ENCODE results near the gene FAM161A.

DNA sequence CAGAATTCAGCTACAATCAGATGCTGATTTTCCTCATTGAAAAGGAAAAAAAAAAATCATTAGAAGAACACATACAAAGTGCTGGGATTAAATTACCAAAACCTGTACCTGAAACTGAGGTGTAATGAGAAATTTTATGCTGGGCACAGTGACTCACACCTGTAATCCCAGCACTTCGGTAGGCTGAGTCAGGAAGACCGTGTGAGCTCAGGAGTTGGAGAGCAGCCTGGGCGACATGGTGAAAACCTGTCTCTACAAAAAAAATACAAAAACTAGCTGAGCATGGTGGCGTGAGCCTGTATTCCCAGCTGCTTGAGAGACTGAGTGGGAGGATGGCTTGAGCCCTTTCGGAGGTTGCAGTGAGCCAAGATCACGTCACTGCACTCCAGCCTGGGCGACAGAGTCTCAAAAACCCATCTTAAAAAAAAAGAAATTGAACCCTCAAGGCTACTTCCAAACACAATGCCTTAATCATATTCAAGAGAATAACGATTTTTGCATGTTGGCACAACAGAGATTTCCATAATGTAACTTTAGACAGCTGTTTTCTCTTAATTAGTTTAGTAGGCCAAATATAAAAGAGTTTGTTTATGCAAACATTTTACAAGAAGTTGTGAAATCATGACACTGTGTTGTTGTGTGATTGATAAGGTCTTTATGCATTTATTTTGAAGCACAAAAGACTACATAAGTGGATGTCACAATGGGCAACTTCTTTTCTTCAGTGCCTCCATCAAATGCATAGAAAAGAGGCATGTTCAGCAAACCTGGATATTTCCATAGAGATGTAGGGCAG lies 63.9 kb downstream of the FAM161A start:
- TF ChIP-seq, protein P1, sequence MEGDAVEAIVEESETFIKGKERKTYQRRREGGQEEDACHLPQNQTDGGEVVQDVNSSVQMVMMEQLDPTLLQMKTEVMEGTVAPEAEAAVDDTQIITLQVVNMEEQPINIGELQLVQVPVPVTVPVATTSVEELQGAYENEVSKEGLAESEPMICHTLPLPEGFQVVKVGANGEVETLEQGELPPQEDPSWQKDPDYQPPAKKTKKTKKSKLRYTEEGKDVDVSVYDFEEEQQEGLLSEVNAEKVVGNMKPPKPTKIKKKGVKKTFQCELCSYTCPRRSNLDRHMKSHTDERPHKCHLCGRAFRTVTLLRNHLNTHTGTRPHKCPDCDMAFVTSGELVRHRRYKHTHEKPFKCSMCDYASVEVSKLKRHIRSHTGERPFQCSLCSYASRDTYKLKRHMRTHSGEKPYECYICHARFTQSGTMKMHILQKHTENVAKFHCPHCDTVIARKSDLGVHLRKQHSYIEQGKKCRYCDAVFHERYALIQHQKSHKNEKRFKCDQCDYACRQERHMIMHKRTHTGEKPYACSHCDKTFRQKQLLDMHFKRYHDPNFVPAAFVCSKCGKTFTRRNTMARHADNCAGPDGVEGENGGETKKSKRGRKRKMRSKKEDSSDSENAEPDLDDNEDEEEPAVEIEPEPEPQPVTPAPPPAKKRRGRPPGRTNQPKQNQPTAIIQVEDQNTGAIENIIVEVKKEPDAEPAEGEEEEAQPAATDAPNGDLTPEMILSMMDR (IDR thresholded peaks at IDR 0.05), result no peak
- TF ChIP-seq POLR2A (IDR thresholded peaks at IDR 0.05), result no peak

All from Peyer's patch (tissue), 4 donors.